22Rv1 (cell line): ENCODE results near the gene NELL1.

ENCODE experiments used
- CTCF ChIP-seq: fragments of 450-650 bp; IDR thresholded peaks from 2 replicates; pipeline ENCODE4 v1.5.1; 2017; ENCODE audit warnings: mild to moderate bottlenecking
- ZFX ChIP-seq: fragments of 450-650 bp; IDR thresholded peaks from 2 replicates; pipeline ENCODE4 v1.6.1; 2017; ENCODE audit warnings: antibody characterized with exemption, borderline replicate concordance

- TF ChIP-seq ZFX (no peak), CTCF (no peak)
Measured at GRCh38 chr11:21068886-21069285, 399.5 kb downstream of the NELL1 start.
